HG03066 (cell line): ENCODE results near the gene SPRED2.

Experiments
- ATAC-seq: cut with Tn5 transposase; IDR thresholded peaks from one replicate; pipeline ENCODE4 v1.9.1; 2021; ENCODE audit warnings: low read depth; ENCODE audit not compliant: unreplicated experiment

Gene SPRED2

DNA sequence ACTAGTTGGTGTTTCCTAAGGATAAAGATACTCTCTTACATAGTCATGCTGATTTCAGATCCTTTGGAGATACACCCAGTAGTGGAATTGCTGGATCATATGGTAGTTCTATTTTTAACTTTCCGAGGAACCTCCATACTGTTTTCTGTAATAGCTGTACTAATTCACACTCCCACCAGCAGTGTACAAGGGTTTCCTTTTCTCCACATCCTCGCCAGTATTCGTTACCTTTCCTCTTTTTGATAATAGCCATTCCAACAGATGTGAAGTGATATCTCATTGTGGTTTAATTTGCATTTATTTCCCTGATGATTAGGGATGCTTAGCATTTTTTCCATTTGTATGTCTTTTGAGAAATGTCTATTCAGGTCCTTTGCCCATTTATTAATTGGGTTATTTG, 170.7 kb downstream of the SPRED2 start:
- no peak for ATAC-seq
